ENCODE data around the gene TNNI3.

DNA sequence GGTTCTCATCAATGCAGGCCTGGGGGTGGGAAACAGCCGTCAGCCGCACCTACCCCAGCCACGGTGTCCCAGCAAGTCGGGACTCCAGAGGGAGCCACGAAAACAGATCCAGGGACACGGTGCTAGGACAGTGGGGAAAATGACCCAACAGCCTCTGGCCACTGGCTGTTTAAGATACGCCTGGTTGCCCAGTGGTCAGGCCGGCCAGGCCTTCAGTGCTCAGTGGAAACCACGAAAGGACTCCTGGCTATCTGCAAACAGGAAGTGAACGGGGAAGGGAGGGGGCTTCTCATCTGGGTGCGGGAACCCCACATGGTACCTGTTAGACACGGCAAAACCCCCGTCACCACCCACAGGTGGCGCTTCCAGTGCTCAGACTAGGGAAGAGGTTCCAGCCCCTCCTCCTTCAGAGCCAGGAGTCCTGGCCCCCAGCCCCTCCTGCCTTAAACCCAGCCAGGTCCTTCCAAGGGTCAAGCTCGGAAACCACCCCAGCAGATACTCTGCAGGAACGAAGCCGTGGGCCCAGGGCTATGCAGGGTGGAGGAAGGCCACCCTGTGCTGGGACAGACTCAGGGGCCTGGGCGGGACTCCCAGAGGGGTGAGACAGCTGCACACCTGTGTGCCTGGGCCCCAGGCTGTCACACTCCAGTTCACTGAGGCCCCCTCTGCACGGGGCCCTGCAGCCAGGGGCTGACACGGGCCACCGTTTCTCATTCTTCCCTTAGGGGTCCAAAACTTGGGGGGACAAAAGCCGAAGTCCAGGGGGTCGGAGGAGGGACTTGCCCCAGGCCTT is 44.6 kb downstream of the TNNI3 start:
- TF ChIP-seq, protein P1, sequence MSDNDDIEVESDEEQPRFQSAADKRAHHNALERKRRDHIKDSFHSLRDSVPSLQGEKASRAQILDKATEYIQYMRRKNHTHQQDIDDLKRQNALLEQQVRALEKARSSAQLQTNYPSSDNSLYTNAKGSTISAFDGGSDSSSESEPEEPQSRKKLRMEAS (IDR thresholded peaks at IDR 0.05; ENCODE audit: low read depth, low read length) = no peak
- TF ChIP-seq, protein P2, sequence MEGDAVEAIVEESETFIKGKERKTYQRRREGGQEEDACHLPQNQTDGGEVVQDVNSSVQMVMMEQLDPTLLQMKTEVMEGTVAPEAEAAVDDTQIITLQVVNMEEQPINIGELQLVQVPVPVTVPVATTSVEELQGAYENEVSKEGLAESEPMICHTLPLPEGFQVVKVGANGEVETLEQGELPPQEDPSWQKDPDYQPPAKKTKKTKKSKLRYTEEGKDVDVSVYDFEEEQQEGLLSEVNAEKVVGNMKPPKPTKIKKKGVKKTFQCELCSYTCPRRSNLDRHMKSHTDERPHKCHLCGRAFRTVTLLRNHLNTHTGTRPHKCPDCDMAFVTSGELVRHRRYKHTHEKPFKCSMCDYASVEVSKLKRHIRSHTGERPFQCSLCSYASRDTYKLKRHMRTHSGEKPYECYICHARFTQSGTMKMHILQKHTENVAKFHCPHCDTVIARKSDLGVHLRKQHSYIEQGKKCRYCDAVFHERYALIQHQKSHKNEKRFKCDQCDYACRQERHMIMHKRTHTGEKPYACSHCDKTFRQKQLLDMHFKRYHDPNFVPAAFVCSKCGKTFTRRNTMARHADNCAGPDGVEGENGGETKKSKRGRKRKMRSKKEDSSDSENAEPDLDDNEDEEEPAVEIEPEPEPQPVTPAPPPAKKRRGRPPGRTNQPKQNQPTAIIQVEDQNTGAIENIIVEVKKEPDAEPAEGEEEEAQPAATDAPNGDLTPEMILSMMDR (IDR thresholded peaks at IDR 0.05; ENCODE audit: low read depth, low read length) = no peak

Measured in NB4 (cell line).